HUES6 (cell line): ENCODE measurements around the gene EED.
"Not testable (repeated sequence)": the region's sequence is repeated elsewhere in the genome, so short reads cannot be mapped to it uniquely, and the experiment has no call there.

Experiments used
- H3K27ac ChIP-seq: 2 replicates; pipeline ENCODE4 v1.7.0; 2013; ENCODE audit warnings: low read depth, mild to moderate bottlenecking, low read length, inconsistent platforms
- H3K27me3 ChIP-seq: 2 replicates; pipeline ENCODE4 v1.6.1; 2013; ENCODE audit warnings: low read length; ENCODE audit not compliant: control insufficient read depth, insufficient read depth
- H3K36me3 ChIP-seq: 2 replicates; pipeline ENCODE4 v1.6.1; 2013; ENCODE audit warnings: low read length; ENCODE audit not compliant: control insufficient read depth, insufficient read depth
- H3K4me1 ChIP-seq: 2 replicates; pipeline ENCODE4 v1.6.1; 2013; ENCODE audit warnings: low read length; ENCODE audit not compliant: control insufficient read depth, insufficient read depth
- H3K4me3 ChIP-seq: 2 replicates; pipeline ENCODE4 v1.5.1; 2013; ENCODE audit warnings: low read depth, low read length
- H3K9ac ChIP-seq: one replicate; pipeline ENCODE4 v1.6.1; 2013; ENCODE audit warnings: mild to moderate bottlenecking, low read length
- H3K9me3 ChIP-seq: 2 replicates; pipeline ENCODE4 v1.6.1; 2013; ENCODE audit warnings: low read depth, low read length; ENCODE audit not compliant: control insufficient read depth, insufficient read depth

Gene EED

GRCh38 chr11:86274503-86274902 is 29.9 kb downstream of the EED start:
- Histone ChIP-seq H3K9ac (no peak overlapping the region), H3K4me3 (no peak overlapping the region), H3K4me1 (peaks cover 8% of the 10 kb centered on the region; the same call in 1 of the 2 replicates), H3K36me3 (peaks cover 37% of the 10 kb centered on the region), H3K27me3 (no peaks in the 10 kb centered on the region), H3K27ac (no peak overlapping the region), H3K9me3 (no peaks in the 10 kb centered on the region)

GRCh38 chr11:86274999-86275398 is 30.4 kb downstream of the EED start:
- Histone ChIP-seq H3K9me3 (no peaks in the 10 kb centered on the region), H3K27ac (no peak overlapping the region), H3K4me3 (no peak overlapping the region), H3K36me3 (peaks cover 39% of the 10 kb centered on the region), H3K4me1 (peaks cover 8% of the 10 kb centered on the region; the same call in 1 of the 2 replicates), H3K27me3 (no peaks in the 10 kb centered on the region), H3K9ac (no peak overlapping the region)

- no peak overlapping the region for H3K9ac ChIP-seq
- H3K4me1 ChIP-seq, result peaks cover 8% of the 10 kb centered on the region; the same call in 1 of the 2 replicates
- H3K27ac ChIP-seq, result no peak overlapping the region
- peaks cover 40% of the 10 kb centered on the region for H3K36me3 ChIP-seq
- no peak overlapping the region for H3K4me3 ChIP-seq
- no peaks in the 10 kb centered on the region for H3K27me3 ChIP-seq
- no peaks in the 10 kb centered on the region for H3K9me3 ChIP-seq
These were observed 31.2 kb downstream of the EED start for GRCh38 chr11:86275493-86276370.

GRCh38 chr11:86277741-86278140 is 33.2 kb downstream of the EED start:
- Histone ChIP-seq H3K27ac (no peak overlapping the region), H3K9me3 (no peaks in the 10 kb centered on the region), H3K27me3 (no peaks in the 10 kb centered on the region), H3K9ac (no peak overlapping the region), H3K4me1 (peaks cover 8% of the 10 kb centered on the region; the same call in 1 of the 2 replicates), H3K4me3 (no peak overlapping the region), H3K36me3 (peaks cover 40% of the 10 kb centered on the region)

GRCh38 chr11:86278226-86278625 is 33.7 kb downstream of the EED start:
- peaks cover 8% of the 10 kb centered on the region; the same call in 1 of the 2 replicates for H3K4me1 ChIP-seq
- no peak overlapping the region for H3K4me3 ChIP-seq
- peaks cover 40% of the 10 kb centered on the region for H3K36me3 ChIP-seq
- no peaks in the 10 kb centered on the region for H3K9me3 ChIP-seq
- H3K27ac ChIP-seq, result no peak overlapping the region
- no peaks in the 10 kb centered on the region for H3K27me3 ChIP-seq
- no peak overlapping the region for H3K9ac ChIP-seq

GRCh38 chr11:86279747-86280146 is 35.2 kb downstream of the EED start:
- no peak overlapping the region for H3K9ac ChIP-seq
- H3K36me3 ChIP-seq, result peaks cover 44% of the 10 kb centered on the region
- H3K9me3 ChIP-seq, result no peaks in the 10 kb centered on the region

GRCh38 chr11:86287468-86287796 is 42.9 kb downstream of the EED start:
- H3K27ac ChIP-seq, result no peak overlapping the region

More at GRCh38 chr11:86279747-86280146, 35.2 kb downstream of the EED start:
- no peaks in the 10 kb centered on the region for H3K27me3 ChIP-seq
- no peak overlapping the region for H3K4me3 ChIP-seq
- H3K27ac ChIP-seq, result no peak overlapping the region
- H3K4me1 ChIP-seq, result peaks cover 3% of the 10 kb centered on the region; the same call in 1 of the 2 replicates

GRCh38 chr11:86288776-86289507 is 44.4 kb downstream of the EED start:
- no peak overlapping the region for H3K27ac ChIP-seq
- H3K9me3 ChIP-seq, result no peaks in the 10 kb centered on the region
- H3K9ac ChIP-seq, result no peak overlapping the region
- peaks cover 4% of the 10 kb centered on the region; the same call in 1 of the 2 replicates for H3K36me3 ChIP-seq
- H3K4me1 ChIP-seq, result no peaks in the 10 kb centered on the region
- no peak overlapping the region for H3K4me3 ChIP-seq
- H3K27me3 ChIP-seq, result no peaks in the 10 kb centered on the region

More at GRCh38 chr11:86287468-86287796, 42.9 kb downstream of the EED start:
- H3K4me1 ChIP-seq, result no peaks in the 10 kb centered on the region
- no peak overlapping the region for H3K4me3 ChIP-seq
- H3K36me3 ChIP-seq, result peaks cover 6% of the 10 kb centered on the region; the same call in 1 of the 2 replicates
- H3K27me3 ChIP-seq, result no peaks in the 10 kb centered on the region
- no peaks in the 10 kb centered on the region for H3K9me3 ChIP-seq
- no peak overlapping the region for H3K9ac ChIP-seq

GRCh38 chr11:86289508-86290280 is 45.1 kb downstream of the EED start:
- H3K9me3 ChIP-seq, H3K27me3 ChIP-seq, H3K9ac ChIP-seq, H3K36me3 ChIP-seq, H3K27ac ChIP-seq, H3K4me3 ChIP-seq, H3K4me1 ChIP-seq: not testable (repeated sequence)

GRCh38 chr11:86291466-86292262 is 47.1 kb downstream of the EED start:
- H3K27ac ChIP-seq, result no peak overlapping the region
- no peaks in the 10 kb centered on the region for H3K36me3 ChIP-seq
- no peaks in the 10 kb centered on the region for H3K4me1 ChIP-seq
- no peaks in the 10 kb centered on the region for H3K27me3 ChIP-seq
- no peak overlapping the region for H3K9ac ChIP-seq
- no peak overlapping the region for H3K4me3 ChIP-seq
- H3K9me3 ChIP-seq, result no peaks in the 10 kb centered on the region
